Astrocyte (in vitro differentiated cells and primary cell): Measurements from ENCODE around the gene ADGRL1.

Experiments used
- EZH2 ChIP-seq: IDR thresholded peaks from 2 replicates; pipeline ENCODE4 v1.6.1; 2012; ENCODE audit warnings: mild to moderate bottlenecking, low read length, inconsistent platforms; ENCODE audit not compliant: insufficient read depth
- TF ChIP-seq, protein P1 (sequence below): IDR thresholded peaks from 2 replicates; pipeline ENCODE4 v1.5.1; 2011; ENCODE audit warnings: low read depth, mild to moderate bottlenecking, inconsistent platforms, low read length, moderate library complexity; ENCODE audit not compliant: insufficient read depth

DNA sequence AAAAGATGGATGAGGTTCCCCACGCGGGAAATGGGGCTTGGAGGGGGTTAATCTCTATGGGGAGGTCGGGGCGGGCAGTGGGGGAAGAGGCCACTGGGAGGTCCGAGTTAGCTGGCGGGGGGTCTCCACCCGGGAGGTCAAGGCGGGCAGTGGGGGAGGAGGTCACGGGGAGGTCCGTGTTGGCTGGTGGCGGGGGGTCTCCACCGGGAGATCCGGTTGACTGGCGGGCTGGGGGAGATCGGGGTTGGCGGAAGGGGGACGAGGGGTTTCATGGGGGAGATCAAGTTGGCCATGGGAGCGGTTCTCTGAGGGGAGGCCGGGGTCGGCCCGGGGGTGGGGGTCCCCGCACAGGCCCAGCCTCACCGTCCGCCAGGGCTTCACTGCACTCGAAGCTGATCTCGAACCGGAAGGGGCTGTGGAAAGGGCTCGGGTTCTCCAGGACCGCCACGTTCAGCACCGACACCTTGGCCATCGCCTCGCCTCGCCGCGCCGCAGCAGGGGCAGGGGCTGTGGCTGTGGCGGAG is 69.9 kb downstream of the ADGRL1 start:
- no peak for TF ChIP-seq EZH2
- TF ChIP-seq, protein P1, sequence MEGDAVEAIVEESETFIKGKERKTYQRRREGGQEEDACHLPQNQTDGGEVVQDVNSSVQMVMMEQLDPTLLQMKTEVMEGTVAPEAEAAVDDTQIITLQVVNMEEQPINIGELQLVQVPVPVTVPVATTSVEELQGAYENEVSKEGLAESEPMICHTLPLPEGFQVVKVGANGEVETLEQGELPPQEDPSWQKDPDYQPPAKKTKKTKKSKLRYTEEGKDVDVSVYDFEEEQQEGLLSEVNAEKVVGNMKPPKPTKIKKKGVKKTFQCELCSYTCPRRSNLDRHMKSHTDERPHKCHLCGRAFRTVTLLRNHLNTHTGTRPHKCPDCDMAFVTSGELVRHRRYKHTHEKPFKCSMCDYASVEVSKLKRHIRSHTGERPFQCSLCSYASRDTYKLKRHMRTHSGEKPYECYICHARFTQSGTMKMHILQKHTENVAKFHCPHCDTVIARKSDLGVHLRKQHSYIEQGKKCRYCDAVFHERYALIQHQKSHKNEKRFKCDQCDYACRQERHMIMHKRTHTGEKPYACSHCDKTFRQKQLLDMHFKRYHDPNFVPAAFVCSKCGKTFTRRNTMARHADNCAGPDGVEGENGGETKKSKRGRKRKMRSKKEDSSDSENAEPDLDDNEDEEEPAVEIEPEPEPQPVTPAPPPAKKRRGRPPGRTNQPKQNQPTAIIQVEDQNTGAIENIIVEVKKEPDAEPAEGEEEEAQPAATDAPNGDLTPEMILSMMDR: no peak
